SK-N-MC (cell line): ENCODE results near the gene MDM4.

Source experiments
- EZH2 ChIP-seq: fragments of 200-600 bp; sonication (generic); IDR thresholded peaks from one replicate; pipeline ENCODE4 v1.6.1; 2017; ENCODE audit warnings: antibody characterized with exemption
- FOXP2 ChIP-seq: optimal IDR thresholded peaks from 2 replicates; pipeline ENCODE3; 2011; ENCODE audit warnings: mild to moderate bottlenecking, moderate library complexity; ENCODE audit not compliant: insufficient read depth; ENCODE audit errors: extremely low read length, control extremely low read depth
- POLR2AphosphoS5 ChIP-seq: IDR thresholded peaks from 2 replicates; pipeline ENCODE4 v1.6.1; 2012; ENCODE audit warnings: mild to moderate bottlenecking, low read depth, low read length, borderline replicate concordance

DNA sequence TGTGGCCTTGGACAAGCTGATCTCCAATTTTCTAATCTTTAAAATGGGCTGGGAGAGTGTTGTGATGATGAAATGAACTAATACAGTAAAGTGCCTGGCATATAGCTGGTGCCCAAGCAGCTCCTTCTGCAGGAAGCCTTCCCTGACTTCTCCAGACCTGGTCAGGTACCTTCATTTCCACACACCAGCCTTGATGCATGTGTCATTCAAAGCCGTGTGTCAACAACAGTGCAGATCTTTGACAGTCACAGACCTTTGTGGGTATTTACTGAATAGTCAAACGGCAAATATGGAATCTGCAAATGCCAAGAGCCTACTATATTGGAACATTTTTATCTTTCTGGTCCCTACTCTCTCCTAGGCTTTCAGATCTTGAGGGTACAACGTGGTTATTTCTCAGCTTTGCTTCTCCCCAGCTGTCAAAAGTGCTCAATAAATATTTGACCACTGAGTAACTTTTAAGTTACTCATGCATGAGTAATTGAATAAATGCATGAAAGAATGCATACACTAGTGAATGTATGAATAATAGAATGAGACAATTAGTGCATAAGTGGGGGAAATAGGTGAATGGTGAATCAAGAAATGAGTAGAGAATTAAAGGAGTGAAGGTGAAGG lies 75.4 kb downstream of the MDM4 start:
- TF ChIP-seq EZH2 (no peak), POLR2AphosphoS5 (no peak), FOXP2 (no peak)
